HG03175 (cell line): ENCODE results near the gene CADM4.
"Not testable (repeated sequence)": the region's sequence is repeated elsewhere in the genome, so short reads cannot be mapped to it uniquely, and the experiment has no call there.

Source experiments
- ATAC-seq: cut with Tn5 transposase; IDR thresholded peaks from one replicate; pipeline ENCODE4 v1.9.1; 2021; ENCODE audit warnings: mild to moderate bottlenecking, moderate library complexity; ENCODE audit not compliant: unreplicated experiment

Gene CADM4

DNA sequence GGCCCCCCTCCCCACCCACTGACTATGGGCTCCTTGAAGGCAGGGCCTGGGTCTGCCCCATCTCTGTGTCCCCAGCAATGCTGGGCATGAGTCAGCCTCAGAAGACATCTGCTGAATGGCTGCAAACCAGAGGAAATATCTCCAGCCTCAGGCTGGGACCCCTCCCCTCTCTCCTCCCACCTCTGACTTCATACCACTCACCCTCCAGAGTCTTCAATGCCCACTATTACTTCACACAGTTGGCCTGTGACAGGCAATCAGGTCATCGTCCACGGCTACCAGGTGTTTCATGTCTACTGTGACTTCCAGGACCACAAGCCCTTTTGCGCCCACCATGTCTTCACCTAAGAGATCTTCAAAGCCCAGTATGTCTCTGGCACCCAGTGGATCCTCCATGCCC is 27.9 kb downstream of the CADM4 start, which contains the start of gene SRRM5:
TSS of gene SRRM5 (plus strand) at position 301 of the 400 bp plus-strand sequence. CDS start at position 335, 34 bp downstream.
- no peak for ATAC-seq

DNA sequence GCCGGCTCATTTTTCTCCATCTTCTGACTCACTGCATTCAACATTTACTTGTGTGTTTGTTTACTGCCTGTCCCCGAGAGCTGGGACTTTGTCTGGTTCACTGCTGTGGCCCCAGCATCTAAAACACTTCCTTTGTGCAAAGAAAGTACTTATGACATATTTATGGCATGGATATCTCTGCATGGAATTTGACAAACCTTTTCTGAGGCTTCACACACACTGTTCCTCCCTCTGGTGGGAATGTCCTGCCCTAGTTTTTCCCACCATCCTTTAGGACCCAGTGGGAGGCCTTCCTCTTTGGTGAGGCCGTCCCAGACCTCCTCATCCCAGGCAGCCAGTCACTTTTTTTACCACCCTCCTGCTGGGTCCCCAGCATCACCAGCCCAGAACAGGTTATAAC is 29.2 kb downstream of the CADM4 start:
- no peak for ATAC-seq

DNA sequence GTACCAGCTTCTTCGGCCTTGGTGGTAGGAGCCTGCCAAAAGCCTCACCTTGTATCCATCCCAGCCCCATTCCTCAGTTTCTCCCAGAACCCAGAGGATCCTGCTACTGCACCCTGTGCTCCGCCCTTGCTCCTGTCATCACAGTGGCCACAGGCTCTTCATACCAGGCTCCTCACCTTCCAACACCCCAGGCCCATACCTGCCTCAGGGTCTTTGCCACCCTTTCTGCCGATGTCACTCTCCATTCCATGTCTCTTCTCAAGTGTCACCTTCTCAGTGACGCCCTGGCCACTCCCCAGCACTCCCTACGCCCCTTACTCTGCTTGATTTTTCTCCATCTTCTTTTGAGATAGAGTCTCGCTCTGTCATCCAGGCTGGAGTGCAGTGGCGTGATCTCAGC is 29.8 kb downstream of the CADM4 start:
- no peak for ATAC-seq

DNA sequence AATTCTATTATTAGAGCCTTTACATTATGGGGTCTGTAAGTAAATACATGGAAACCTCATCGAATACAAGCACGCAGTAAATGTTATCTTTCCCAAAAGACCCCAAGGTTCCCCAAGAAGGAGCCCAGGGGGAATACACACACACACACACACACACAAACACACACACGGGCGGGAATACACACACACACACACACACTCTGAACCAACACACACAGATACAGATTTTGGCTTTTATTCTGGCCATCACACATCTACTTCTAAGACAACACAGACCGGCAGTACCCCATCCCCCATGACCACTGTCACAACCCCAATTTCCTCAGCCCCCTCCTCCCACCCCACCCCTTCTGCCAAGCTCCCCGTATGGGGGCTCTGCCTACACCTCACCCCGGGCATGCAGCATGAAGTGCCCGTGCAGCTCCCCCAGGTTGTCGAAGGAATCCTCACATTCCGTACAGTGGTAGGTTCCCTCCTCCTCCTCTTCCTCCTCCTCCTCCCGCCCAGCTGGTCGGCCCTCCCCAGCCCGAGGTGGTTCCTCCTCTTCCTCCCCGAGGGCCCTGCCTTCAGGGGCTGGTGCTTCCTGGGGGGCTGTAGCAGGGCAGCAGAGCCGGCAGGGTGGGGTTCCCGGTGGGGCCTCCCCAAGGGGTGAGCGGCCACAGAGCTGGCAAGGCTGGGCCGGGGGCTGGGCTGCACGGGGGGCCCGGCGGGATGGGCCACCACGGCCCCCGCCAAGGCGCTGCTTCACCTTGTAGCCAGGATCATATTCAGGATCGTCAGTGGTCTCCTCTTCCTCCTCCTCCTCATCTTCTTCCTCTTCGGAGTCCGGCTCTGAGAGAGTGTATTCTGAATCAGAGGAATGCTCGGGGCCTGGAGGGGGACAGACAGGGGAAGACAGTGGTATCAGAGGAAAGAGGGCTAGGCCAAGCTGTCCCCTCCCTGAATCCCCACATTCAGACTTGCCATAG is 32.1 kb downstream of the CADM4 start:
- ATAC-seq: no peak

DNA sequence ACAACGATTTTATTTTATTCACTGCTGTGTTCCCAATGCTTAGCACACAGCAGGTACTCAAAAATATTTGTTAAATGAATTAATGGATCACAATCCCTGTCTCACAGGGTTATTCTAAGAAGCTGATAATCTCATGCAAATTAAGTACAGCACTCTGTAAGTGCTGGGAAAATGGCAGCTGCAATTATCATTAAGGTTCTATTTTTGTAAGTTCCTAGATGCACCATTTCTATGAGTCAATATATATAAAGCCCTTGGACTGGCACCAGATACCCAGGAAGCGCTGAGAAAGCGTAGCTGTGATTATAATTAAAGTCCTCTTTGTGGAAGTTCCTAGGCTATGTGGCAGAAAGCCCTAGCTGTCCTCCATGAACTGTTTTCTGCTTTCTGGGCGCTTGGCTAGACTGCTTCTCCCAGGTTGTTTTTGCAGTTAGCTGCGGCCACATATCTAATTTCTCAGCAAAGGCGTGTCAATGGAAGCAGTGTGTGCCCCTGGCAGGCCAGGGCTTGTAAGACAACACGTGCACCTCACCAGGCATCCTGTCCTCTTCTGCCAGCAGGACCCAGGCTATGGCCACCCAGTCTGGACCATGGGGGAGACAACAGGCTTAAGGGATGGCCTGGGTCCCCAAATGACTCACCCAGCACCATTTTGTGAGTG is 33.0 kb downstream of the CADM4 start:
- no peak for ATAC-seq

DNA sequence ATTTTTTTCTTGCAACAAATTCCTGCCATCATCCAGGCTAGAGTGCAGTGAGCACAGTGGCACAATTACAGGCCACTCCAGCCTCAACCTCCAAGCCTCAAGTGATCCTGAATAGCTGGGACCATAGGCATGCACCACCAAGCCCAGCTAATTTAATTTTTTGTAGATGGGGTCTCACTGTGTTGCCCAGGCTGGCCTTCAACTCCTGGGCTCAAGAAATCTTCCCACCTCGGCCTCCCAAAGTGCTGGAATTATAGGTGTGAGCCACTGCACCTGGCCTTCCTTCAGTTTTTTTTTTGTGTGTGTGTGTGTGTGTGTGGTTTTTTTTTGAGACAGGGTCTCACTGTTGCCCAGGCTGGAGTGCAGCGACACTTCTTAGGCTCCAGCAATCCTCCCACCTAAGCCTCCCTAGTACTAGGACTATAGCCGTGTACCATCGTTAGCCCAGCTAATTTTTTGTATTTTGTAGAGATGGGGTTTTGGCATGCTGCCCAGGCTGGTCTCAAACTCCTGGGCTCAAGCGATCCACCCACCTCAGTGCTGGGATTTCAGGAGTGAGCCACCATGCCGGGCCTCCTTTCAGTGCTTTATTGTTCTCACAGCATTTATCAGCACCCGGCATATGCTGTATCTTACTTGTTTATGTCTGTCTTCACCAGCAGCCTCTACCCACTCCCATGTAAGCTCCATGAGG is 33.6 kb downstream of the CADM4 start:
- ATAC-seq: no peak

DNA sequence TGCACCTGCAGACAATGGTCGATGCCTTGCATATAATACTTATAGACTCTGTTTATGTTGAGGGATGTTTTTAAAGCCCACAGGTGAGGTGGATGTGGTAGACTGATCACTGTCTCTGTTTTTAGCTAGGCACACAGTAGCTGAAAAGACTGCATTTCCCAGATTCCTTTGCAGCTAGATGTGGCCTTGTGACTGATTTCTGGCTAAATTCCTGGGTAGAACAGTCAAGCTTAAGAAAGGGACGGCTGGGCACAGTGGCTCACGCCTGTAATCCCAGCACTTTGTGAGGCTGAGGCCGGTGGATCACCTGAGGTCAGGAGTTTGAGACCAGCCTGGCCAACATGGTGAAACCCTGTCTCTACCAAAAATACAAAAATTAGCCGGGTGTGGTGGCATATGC is 39.3 kb downstream of the CADM4 start:
- not testable (repeated sequence) for ATAC-seq

DNA sequence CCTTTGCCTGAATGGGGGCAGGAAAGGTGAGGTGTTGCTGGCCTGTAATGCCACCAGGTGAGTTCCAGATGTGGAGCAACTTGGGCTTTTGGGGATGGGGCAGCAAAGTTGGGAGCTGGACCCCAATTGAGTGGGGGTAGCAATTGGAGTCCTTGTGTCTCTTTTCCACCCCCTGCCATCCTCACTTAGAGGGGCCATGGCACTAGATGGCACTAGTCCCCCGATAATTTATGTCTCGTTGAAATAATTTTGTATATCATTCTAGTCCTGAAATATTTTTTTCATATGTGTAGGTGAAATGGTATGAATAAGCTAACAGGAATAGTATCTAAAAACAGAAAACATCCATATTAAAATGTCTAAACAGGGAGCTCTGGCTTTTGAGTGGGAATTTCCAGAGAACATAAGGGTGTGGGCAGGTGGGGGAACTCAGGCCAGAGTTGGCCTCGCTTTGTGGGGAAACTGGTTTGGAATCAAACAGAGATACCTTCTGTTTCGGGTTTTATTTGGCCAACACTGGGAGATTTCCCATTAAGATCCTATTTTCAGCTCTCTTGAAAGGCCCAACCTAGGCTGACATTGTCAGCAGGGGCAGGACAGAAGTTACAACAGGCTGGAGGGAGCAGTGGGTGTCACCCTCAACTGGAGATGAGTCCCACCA is 39.9 kb downstream of the CADM4 start:
- ATAC-seq: no peak

DNA sequence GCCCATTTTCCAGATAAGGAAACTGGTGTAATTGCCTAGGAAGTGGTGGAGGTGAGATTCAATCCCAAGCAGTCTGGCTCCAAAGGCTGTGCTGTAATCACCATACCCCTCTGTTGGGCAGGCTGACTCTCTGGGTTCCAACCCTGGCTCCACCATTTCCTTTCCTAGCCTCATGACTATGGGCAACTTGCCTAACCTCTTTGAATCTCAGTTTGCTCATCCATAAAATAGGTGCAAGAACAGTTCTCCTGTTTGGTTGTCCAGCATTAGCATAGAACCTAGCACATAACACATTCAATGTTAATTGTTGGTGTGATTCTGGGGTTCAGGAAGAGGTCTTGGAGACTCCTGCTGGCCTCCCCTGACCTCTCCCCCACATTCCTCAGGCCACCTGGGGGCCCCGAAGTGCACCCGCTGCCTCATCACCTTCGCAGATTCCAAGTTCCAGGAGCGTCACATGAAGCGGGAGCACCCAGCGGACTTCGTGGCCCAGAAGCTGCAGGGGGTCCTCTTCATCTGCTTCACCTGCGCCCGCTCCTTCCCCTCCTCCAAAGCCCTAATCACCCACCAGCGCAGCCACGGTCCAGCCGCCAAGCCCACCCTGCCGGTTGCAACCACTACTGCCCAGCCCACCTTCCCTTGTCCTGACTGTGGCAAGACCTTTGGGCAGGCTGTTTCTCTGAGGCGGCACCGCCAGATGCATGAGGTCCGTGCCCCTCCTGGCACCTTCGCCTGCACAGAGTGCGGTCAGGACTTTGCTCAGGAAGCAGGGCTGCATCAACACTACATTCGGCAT is 41.0 kb downstream of the CADM4 start:
- ATAC-seq: no peak

DNA sequence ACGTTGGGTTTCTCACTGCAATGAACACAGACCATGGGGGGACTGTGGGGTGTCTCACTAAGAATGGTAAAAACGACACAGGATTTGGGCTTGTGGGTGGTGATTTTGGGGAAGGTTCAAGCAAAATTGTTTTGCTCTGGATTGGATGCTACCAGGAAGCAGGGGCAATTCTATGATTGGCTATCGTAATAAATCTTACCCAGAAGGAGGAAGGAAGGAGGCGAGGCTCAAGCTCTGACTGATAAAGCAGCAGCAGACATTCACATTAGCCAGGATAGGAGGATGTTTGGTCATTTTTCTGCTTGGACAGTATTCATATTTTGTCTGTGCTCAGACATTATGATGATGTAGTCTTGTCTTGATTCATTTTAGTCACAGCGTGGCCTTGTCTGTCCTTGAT is 41.8 kb downstream of the CADM4 start:
- no peak for ATAC-seq

DNA sequence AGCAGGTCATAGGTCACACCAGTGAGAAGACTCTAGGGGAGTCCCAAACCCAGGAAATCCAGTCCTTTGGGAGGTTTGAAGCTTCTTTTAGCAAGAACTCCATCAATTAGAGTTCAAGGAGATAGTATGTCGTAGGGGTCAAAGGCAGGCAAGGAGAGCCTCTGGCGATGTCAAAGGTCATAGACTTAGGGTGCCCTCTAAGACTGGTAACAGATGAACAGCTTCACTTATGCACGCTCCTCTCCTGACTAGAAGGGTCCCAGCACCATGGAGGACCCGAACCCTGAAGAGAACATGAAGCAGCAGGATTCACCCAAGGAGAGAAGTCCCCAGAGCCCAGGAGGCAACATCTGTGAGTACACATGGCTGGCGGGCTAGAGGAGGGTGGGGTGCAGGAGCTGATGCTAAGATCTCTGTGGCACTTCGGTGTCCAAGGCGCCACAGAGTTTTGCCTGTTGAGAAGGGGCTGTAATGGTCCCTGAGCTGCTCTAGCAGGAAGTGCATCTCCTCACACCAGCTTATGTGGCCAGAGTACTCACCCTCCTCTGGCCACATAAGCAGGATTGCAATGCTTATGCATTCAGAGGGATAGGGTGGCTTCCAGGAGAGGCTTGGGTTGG is 42.7 kb downstream of the CADM4 start:
- no peak for ATAC-seq

DNA sequence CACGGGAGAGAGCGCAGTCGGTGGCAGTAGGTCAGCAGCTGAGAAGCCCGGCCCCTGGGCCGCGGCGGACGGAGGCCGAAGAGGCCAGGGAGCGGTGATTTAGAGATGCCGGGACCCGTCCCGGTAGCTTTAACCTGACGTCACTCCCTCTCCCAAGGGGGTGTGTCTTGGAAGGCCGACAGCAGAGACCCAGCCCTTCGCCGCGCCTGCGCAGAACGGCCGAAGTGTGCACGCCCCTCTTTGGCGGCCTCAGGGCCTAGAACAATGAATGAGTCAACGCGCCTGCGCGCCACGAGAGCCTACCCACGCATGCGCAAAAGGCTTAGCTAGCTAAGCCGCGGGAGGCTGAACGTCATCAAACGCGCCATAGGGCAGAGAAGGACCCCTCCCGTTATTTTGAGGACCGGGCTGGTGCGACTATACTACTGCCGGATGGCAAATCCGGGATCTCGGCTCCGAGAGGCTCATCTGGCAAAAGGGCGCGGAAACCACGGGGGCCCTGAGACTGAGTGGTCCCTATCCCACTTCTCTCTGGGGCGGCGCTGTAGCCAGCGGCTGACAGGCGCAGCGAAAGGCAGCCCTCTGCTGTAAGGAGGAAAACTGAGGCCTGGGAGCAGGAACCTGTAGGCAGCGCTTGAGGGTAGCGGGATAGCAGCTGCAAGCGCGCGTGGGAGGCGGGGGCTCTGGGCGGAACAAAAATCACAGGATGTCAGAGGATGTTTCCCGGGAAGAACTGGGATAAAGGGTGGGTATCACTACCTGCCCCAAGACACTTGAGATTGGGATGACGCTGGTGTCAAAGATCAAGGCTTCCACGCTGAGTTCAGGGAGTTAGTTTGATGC is 43.4 kb downstream of the CADM4 start, which contains the start of the genes IRGQ and ZNF576:
TSS of gene IRGQ (minus strand) at position 136 of the 843 bp plus-strand sequence. CDS start 796 bp downstream, outside the sequence.
TSS of gene ZNF576 (plus strand) at position 597 of the 843 bp plus-strand sequence. CDS start 514 bp downstream, outside the sequence.
- ATAC-seq: peak; percentile 83

DNA sequence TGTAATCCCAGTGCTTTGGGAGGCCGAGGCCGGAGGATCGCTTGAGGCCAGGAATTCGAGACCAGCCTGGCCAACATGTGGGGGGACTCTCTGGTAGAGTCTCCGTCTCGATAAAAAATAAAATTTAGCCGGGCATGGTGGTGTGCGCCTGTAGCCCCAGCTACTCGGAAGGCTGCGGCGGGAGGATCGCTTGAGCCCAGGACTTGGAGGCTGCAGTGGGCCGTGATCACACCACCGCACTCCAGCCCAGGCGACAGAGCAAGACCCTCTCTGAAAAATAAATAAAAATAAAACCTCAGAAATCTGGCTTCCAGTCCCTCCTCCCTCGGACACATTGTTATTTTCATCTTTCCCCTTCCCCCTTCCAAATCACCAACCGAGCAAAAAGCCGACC is 44.0 kb downstream of the CADM4 start:
- peak; percentile 15 for ATAC-seq

DNA sequence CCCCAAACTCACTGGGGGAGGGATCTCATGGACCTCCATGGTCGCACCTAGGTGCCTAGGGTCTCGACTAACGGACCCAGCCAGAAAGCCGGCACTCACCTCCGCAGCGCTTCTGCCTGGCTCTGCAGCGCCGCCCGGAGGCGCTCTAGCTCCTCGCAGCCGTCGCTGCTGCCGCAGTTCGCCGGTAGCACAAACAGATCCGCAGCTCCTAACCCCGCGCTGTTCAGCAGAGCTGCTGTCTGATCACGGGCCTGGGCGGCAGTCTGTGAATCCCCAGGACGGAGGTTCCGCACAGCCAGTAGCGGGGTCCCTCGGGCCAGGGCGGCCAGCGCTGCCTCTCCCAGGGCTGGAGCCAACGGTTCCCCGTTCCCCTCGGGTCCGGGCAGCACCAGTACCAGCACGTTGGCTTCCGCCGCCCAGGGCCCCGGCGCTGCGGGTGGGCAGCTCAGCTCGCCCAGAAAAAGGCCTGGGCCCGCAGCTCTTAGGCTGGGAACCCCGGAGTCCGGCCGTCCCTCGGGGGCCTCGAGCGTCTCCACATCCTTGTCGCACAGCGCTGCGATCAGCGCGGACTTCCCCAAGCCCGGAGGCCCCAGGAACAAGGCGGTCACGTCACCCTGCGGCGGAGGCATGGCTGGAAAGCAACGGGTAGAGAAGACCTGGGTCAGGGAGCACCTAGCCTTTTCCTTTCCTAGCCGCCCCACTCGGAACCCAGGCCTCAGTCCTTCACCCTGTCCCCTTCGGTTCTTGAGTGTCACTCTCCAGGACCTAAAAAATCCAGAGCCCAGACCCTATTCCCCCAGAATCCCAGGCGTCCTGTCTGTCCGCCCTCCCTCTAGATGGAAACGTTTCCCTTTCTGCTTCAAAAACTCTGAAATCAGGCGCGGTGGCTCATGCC is 44.7 kb downstream of the CADM4 start:
- no peak for ATAC-seq

DNA sequence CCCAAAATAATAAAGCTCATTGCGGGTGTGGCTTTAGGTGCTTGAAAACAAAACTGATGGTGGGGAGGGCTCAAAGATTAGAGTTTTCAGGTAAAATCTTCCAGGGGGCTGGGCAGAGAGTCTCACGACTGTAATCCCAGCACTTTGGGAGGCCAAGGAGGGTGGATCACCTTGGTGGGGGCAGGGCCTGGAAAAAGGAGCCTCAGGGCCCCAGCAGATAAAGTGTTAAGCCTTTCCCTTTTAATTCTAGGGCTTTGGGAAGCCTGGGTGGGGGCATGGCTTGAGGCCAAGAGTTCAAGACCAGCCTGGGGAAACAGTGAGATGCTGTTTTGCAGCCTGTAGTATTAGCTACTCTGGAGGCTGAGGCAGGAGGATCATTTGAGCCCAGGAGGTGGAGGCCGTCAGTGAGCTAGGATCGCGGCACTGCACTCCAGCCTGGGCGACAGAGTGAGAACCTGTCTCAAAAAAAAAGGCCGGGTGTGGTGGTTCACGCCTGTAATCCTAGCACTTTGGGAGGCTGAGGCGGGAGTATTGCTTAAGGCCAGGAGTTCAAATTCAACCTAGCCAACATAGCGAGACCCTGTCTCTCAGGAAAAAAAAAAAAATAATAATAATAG is 45.5 kb downstream of the CADM4 start:
- ATAC-seq: no peak

DNA sequence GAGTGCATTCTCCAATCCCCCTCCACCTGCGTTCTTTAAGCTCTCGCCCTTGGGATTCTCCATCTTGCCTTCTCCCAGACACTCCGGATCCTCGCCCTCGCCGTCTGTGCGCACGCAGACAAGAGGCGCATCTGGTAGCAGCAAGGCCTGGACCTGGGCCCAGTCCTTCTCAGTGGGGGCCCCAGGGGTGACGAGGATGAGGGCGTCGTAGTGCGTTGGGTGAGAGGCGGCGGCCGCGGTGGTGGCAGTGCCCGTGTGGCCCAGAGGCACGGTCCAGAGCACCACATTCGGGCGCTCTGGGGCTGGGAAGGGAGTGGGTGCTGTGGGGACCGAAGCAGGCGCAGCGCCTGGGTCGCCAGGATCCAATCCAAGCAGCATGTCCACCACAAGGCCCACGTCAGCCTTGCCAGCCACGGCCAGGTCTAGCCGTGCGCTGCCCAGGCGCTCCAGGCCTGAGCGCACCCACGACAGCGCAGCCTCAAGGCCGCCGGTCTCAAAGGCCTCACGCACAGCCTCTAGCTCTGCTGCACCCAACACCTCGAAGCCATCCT is 46.8 kb downstream of the CADM4 start:
- ATAC-seq: no peak
